ENCODE measurements around the gene GOLGA3.
A peak's percentile ranks its signal among the peaks of the same experiment; 100 is the strongest.
"Not testable (repeated sequence)": the region's sequence is repeated elsewhere in the genome, so short reads cannot be mapped to it uniquely, and the experiment has no call there.

The GOLGA3 gene

DNA sequence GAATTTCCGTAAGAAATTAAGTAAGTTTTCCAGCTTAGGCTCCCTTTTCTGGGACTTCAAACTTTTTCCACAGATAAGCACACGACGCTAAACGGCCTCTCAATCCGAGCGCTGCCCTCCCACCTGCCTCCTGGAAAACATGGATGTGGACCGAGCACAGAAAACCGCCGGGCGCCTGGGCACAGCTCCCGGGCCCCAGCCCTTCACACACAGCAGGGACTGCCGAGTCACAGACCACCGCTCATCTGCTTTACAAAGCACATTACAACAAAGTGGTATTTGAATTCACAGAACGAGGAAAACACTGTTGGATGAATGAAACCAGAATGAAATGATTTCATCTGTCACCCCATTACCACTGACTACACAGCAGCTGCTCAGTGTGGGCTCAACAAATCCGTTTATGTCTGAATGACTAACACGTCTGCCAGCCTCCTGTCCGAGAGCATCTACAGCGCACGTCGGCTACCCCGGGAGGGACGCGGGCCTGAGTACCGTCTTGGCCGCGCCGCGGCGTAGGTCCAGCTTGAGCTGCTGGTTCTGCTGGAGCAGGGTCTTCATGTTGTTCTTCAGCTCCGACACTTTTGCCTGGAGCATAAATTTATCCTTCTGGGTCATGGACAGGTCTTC is 53.9 kb downstream of the GOLGA3 start:
- no peak for DNase-seq

DNA sequence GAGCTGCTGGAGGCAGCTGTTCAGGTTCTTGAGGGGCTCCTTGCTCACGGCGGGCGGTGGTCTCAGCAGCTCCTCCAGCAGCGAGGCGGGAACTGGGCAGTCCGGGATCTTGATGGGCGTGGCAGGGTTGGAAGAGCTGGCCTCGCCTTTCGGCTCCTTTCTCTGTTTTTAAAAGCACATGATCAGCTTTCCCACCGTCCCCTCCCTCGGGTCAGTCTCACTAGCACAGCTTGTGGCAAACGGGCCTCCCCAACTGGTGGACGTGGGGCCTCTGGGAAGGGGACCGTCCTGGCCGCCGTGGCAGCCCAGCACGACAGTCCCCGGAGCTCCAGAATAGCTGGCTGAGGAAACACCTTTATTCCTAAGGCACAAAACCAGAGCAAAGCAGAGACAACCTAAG is 54.5 kb downstream of the GOLGA3 start:
- no peak for DNase-seq

DNA sequence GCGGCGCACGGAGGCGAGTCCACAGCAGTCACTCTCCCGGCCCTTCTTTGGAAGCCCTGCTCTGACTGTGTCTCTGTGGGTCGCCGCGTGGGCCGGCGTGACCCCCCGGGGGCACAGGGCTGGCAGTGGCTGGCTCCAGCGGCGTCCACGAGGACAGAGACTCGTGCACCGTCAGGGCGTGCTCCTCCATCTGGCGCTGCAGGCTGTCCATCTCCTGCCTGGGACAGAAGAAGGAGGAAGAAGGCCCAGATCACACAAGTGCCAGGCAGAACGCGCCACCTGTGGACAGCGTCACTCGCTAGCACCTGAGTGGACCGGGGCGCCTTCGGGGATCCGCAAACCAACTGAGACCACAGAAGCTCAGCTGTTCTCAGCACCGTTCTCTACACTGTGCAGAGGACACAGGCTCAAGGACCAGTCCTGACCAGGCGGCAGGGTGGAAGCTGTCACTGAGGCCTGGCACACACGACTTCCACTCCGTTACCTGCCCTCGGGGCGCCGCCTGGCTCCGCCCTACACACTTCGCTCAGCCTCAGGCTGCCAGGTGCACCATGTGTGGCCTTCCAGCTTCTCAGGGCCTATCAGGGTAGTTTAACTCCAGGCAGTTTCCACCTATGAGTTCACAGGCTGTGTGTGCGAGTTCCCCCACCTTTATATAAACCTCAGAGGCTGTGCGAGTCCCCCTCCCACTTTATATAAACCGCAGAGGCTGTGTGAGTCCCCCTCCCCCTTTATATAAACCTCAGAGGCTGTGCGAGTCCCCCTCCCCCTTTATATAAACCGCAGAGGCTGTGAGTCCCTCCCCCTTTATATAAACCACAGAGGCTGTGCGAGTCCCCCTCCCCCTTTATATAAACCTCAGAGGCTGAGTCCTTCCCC is 55.4 kb downstream of the GOLGA3 start:
- DNase-seq: no peak

- no peak for DNase-seq
Measured at GRCh38 chr12:132772606-132773005, 56.1 kb downstream of the GOLGA3 start.

GRCh38 chr12:132771126-132771838 is 57.4 kb downstream of the GOLGA3 start:
- no peak for DNase-seq

- DNase-seq: no peak
Measured at GRCh38 chr12:132766380-132767085, 62.1 kb downstream of the GOLGA3 start.

GRCh38 chr12:132765361-132765760 is 63.3 kb downstream of the GOLGA3 start:
- DNase-seq: no peak

GRCh38 chr12:132764231-132764630 is 64.4 kb downstream of the GOLGA3 start:
- DNase-seq: no peak

- peak; percentile 83 for DNase-seq
Measured at GRCh38 chr12:132761921-132762583, 66.6 kb downstream of the GOLGA3 start.

- DNase-seq: peak; percentile 60
Measured at GRCh38 chr12:132761032-132761920, 67.4 kb downstream of the GOLGA3 start, which contains the start of gene ANKLE2. Gene ANKLE2 (minus strand): TSS chr12:132761832. CDS start chr12:132761798, 34 bp downstream.

- no peak for DNase-seq
Measured at GRCh38 chr12:132759359-132759758, 69.3 kb downstream of the GOLGA3 start.

DNA sequence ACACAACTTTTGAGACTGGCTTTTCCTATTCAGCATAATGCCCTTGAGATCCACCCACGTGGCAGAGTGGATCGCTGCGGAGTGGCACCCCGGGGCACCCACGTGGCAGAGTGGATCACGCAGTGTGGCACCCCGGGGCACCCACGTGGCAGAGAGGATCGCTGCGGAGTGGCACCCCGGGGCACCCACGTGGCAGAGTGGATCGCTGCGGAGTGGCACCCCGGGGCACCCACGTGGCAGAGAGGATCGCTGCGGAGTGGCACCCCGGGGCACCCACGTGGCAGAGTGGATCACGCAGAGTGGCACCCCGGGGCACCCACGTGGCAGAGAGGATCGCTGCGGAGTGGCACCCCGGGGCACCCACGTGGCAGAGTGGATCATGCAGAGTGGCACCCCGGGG is 69.8 kb downstream of the GOLGA3 start:
- DNase-seq: not testable (repeated sequence)

- DNase-seq: no peak
Measured at GRCh38 chr12:132754160-132754932, 74.3 kb downstream of the GOLGA3 start.

DNA sequence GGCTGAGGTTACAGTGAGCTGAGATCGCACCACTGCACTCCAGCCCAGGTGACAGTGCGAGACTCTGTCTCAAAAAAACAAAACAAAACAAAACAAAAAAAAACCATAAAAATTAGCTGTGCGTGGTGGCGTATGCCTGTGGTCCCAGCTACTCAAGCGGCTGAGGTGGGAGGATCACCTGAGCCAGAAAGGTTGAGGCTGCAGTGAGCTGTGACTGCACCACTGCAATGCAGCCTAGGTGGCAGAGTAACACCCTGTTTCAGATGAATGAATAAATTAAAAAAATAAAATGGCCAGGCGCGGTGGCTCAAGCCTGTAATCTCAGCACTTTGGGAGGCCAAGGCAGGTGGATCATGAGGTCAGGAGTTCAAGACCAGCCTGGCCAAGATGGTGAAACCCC is 75.0 kb downstream of the GOLGA3 start:
- not testable (repeated sequence) for DNase-seq

DNA sequence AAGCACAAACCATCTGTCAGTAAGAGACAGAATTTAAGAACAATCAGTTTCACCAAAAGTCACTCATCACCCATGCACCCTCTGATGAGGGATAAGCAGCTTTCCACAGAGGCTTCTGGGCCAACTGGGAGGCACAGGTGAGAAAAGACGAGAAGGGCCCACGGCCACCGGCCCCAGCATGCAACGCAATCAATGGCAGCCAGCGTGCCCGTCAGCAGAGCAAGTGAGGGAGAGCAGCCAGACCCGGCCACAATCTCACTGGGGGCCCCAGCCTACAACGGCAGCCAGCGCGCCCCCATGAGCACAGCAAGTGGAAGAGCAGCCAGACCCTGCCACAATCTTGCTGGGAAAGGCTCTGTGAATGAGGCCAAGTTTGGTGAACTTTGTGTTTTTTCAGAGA is 80.3 kb downstream of the GOLGA3 start:
- no peak for DNase-seq

GRCh38 chr12:132747896-132748295 is 80.8 kb downstream of the GOLGA3 start:
- DNase-seq: no peak

- no peak for DNase-seq
Measured at GRCh38 chr12:132747395-132747794, 81.3 kb downstream of the GOLGA3 start.

DNA sequence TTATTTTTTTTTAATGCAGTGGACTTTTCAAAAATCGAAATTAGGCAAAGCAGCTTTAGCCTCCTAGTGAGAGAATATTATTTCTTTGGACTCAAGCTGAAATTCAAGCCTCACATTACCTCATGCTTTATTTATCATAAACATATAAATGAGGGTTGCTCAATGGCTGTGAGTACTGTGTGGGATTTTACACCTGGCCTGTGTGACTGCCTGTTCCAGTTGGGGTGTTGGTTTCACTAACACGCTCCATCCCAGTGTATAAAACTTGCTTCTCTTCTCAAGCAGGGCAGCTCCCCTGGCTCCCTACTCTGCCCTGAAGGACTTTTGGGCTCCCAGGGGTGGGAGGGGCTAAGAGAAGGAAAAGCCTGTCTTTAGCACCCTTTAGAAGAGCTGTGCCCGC is 82.1 kb downstream of the GOLGA3 start:
- DNase-seq: no peak

DNA sequence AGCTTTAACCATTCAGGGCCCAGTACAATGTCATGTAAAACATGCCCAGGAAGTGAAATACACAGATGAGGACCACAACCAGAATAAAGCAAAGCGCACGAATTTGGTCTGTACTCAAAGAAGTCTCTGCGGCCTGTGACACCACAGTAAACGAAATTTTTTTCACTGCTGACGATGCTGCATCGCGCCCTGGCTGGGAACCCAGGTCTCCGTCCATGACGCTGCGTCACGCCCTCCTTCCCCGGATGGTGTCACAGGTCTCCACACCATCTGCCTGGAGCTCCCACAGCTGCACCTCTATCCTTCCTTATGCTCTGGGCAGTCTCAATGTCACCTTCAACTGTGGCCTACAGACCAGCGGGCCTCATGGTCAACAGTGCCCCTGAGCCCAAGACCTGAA is 84.8 kb downstream of the GOLGA3 start:
- DNase-seq: no peak

- no peak for DNase-seq
Measured at GRCh38 chr12:132741620-132742019, 87.0 kb downstream of the GOLGA3 start.

GRCh38 chr12:132740652-132741051 is 88.0 kb downstream of the GOLGA3 start:
- no peak for DNase-seq

Data from NCI-H1092 (cell line).